SH-SY5Y (cell line): ENCODE measurements around the gene HTRA3.

Experiments
- GATA2 ChIP-seq: IDR thresholded peaks from 2 replicates; pipeline ENCODE4 v1.6.1; 2011; ENCODE audit warnings: mild to moderate bottlenecking, low read depth, low read length
- GATA3 ChIP-seq: IDR thresholded peaks from 2 replicates; pipeline ENCODE4 v1.6.1; 2011; ENCODE audit warnings: low read depth, mild to moderate bottlenecking, low read length, moderate library complexity

DNA sequence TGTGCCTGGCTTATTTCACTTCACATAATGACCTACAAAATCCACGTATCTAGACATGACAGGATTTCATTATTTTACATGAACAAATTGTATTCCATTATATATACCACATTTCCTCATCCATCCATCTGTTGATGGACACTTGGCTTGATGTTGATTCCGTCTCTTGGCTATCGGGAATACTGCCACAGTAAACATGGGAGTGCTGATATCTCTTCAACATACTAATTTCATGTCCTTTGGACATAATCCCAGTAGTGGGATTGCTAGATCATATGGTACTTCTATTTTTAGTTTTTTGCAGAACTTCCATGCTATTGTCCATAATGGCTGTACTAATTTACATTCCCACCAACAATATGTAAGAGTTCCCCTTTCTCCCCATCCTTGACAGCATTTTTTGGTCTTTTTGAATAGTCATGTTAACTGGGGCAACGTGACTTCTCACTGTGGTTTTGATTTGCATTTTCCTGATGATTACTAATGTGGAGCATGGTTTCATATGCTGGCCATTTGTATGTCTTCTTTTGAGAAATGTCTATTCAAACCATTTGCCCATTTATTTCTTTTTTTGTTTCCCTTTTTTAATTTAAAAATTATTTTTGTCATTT lies 68.9 kb downstream of the HTRA3 start:
- TF ChIP-seq GATA3 (no peak), GATA2 (no peak)
